WTC11 (cell line): ENCODE measurements around the gene CLGN.

ENCODE experiments used
- CREM ChIP-seq: sonication (generic); formaldehyde crosslinking; IDR thresholded peaks from 2 replicates; pipeline ENCODE4 v1.8.1; 2022; ENCODE audit warnings: mild to moderate bottlenecking, missing genetic modification reagents, moderate library complexity
- CTCF ChIP-seq: fragments of 200-600 bp; IDR thresholded peaks from 2 replicates; pipeline ENCODE4 v1.8.0; 2022; ENCODE audit warnings: antibody characterized with exemption
- ERG ChIP-seq: fragments of 250-450 bp; sonication (Bioruptor Pico); IDR thresholded peaks from 2 replicates; pipeline ENCODE4 v1.8.0; 2021; ENCODE audit warnings: mild to moderate bottlenecking
- GABPB1 ChIP-seq: sonication (generic); formaldehyde crosslinking; IDR thresholded peaks from 2 replicates; pipeline ENCODE4 v1.8.1; 2023; ENCODE audit warnings: mild to moderate bottlenecking, missing genetic modification reagents
- MLX ChIP-seq: sonication (generic); formaldehyde crosslinking; IDR thresholded peaks from 2 replicates; pipeline ENCODE4 v1.8.1; 2023; ENCODE audit warnings: mild to moderate bottlenecking, missing genetic modification reagents, moderate library complexity
- NFE2L1 ChIP-seq: sonication (generic); formaldehyde crosslinking; IDR thresholded peaks from 2 replicates; pipeline ENCODE4 v1.8.1; 2023; ENCODE audit warnings: missing genetic modification reagents
- SP1 ChIP-seq: sonication (generic); formaldehyde crosslinking; conservative IDR thresholded peaks from 2 replicates; pipeline ENCODE4 v1.8.1; 2022; ENCODE audit warnings: missing genetic modification reagents
- TCF7 ChIP-seq: sonication (generic); formaldehyde crosslinking; IDR thresholded peaks from 2 replicates; pipeline ENCODE4 v1.8.0; 2022; ENCODE audit warnings: mild to moderate bottlenecking, low read depth, missing genetic modification reagents, moderate library complexity
- TP53 ChIP-seq: sonication (generic); formaldehyde crosslinking; IDR thresholded peaks from 2 replicates; pipeline ENCODE4 v1.8.1; 2023; ENCODE audit warnings: mild to moderate bottlenecking, missing genetic modification reagents

GRCh38 chr4:140450352-140450751, 22.9 kb upstream of the CLGN start:
- TF ChIP-seq CTCF, result no peak
- no peak for TF ChIP-seq SP1 (CRISPR knock-in tag)
- no peak for TF ChIP-seq NFE2L1 (CRISPR knock-in tag)
- TF ChIP-seq MLX, result no peak
- no peak for TF ChIP-seq CREM (CRISPR knock-in tag)
- TF ChIP-seq TP53, result no peak
- TF ChIP-seq GABPB1, result no peak
- TF ChIP-seq ERG (CRISPR knock-in tag), result no peak
- TF ChIP-seq TCF7 (CRISPR knock-in tag), result no peak
